B cell (primary cell): ENCODE data around the gene MAP1LC3B2. TPM values are rescaled to one million over a fixed set of nuclear protein-coding genes. Genes with fewer than 3 reads are reported as not detected.

Source experiments
- ATAC-seq: fragments of 200-7000 bp; cut with Tn5 transposase; one replicate; pipeline ENCODE4 v1.10.0; 2021; ENCODE audit warnings: low read depth, mild to moderate bottlenecking, moderate number of reproducible peaks, moderate library complexity
- CTCF ChIA-PET: fragments of 350-600 bp; sonication (Branson Sonifier 250); formaldehyde crosslinking; loops from one replicate; lab custom pipeline; 2021; ENCODE audit warnings: antibody characterized with exemption, inconsistent platforms; lab: Charles Lee
- POLR2A ChIA-PET: fragments of 350-600 bp; sonication (Branson Sonifier 250); formaldehyde crosslinking; loops from one replicate; lab custom pipeline; 2021; ENCODE audit warnings: antibody characterized with exemption; lab: Charles Lee
- DNase-seq: peaks from one replicate; pipeline ENCODE4 v3.0.0; 2013
- H2AFZ ChIP-seq: 2 replicates; pipeline ENCODE4 v1.6.1; 2012; ENCODE audit warnings: mild to moderate bottlenecking, low read depth, low read length; ENCODE audit not compliant: insufficient read depth, poor library complexity, severe bottlenecking
- H3K27ac ChIP-seq, 2 donors: 1 replicate in 1 of 2; 2 replicates in 1 of 2; pipeline ENCODE4 v1.5.1; 2012 to 2013; ENCODE audit warnings: low read length in 2 of 2, mild to moderate bottlenecking in 2 of 2, moderate library complexity in 1 of 2
- H3K27me3 ChIP-seq, 4 experiments: fragments of 200-600 bp in 1 of 4; sonication (generic) in 1 of 4; replicated peaks in 1 of 4; 1 replicate in 2 of 4; 2 replicates in 2 of 4; pipeline versions ENCODE4 v1.6.1 to v1.7.0; 2013 to 2016; ENCODE audit warnings: low read length in 3 of 4, mild to moderate bottlenecking in 2 of 4, mixed read lengths in 1 of 4, moderate library complexity in 1 of 4; ENCODE audit not compliant: insufficient read depth in 4 of 4, control insufficient read depth in 3 of 4; ENCODE audit errors: control extremely low read depth in 1 of 4
- H3K36me3 ChIP-seq, 2 experiments: replicated peaks in 1 of 2; 1 replicate in 1 of 2; 2 replicates in 1 of 2; pipeline versions ENCODE4 v1.6.1 to v1.7.1; 2013; ENCODE audit warnings: low read length in 1 of 2; ENCODE audit not compliant: insufficient read depth in 2 of 2, control insufficient read depth in 1 of 2; ENCODE audit errors: control extremely low read depth in 1 of 2, extremely low read depth in 1 of 2
- H3K4me1 ChIP-seq, 2 donors: fragments of 200-600 bp in 1 of 2; sonication (generic) in 1 of 2; 1 replicate in 1 of 2; 2 replicates in 1 of 2; pipeline versions ENCODE4 v1.5.1 to v1.6.1; 2013 to 2017; ENCODE audit warnings: low read length in 2 of 2; ENCODE audit not compliant: control insufficient read depth in 2 of 2, insufficient read depth in 2 of 2
- H3K4me2 ChIP-seq: replicated peaks from 2 replicates; pipeline ENCODE3; 2012; ENCODE audit warnings: mild to moderate bottlenecking, low read depth, low read length; ENCODE audit not compliant: poor library complexity, severe bottlenecking
- H3K4me3 ChIP-seq, 5 experiments: fragments of 200-600 bp in 1 of 5; sonication (generic) in 1 of 5; 1 replicate in 3 of 5; 2 replicates in 2 of 5; pipeline versions ENCODE4 v1.5.1 to v1.7.0; 2011 to 2016; ENCODE audit warnings: low read length in 4 of 5, mild to moderate bottlenecking in 4 of 5, low read depth in 2 of 5, control low read depth in 1 of 5, moderate library complexity in 1 of 5; ENCODE audit not compliant: insufficient read depth in 1 of 5; ENCODE audit errors: control extremely low read depth in 1 of 5, extremely low read depth in 1 of 5
- H3K79me2 ChIP-seq: fragments of 200-600 bp; sonication (generic); one replicate; pipeline ENCODE4 v1.6.0; 2016; ENCODE audit warnings: low read length; ENCODE audit not compliant: control insufficient read depth, insufficient read depth
- H3K9ac ChIP-seq: fragments of 200-600 bp; sonication (generic); 2 replicates; pipeline ENCODE4 v1.6.1; 2017; ENCODE audit warnings: mild to moderate bottlenecking, low read length, moderate library complexity
- H3K9me3 ChIP-seq, 3 donors: one replicate each; pipeline versions ENCODE4 v1.6.1 to v1.7.1; 2013; ENCODE audit warnings: low read length in 2 of 3; ENCODE audit not compliant: control insufficient read depth in 2 of 3, insufficient read depth in 1 of 3; ENCODE audit errors: control extremely low read depth in 1 of 3
- H4K20me1 ChIP-seq: 2 replicates; pipeline ENCODE4 v1.6.0; 2012; ENCODE audit warnings: mild to moderate bottlenecking, low read length; ENCODE audit not compliant: insufficient read depth, control insufficient read depth, poor library complexity, severe bottlenecking
- H3K27ac Mint-ChIP-seq: one replicate; pipeline ENCODE4 v1.8.0; 2021; ENCODE audit warnings: mixed read lengths
- H3K27me3 Mint-ChIP-seq: one replicate; pipeline ENCODE4 v1.8.0; 2021; ENCODE audit warnings: mixed read lengths
- H3K4me1 Mint-ChIP-seq: one replicate; pipeline ENCODE4 v1.8.0; 2021; ENCODE audit warnings: mixed read lengths
- H3K4me3 Mint-ChIP-seq: one replicate; pipeline ENCODE4 v1.8.0; 2021; ENCODE audit warnings: mixed read lengths
- H3K9me3 Mint-ChIP-seq: one replicate; pipeline ENCODE4 v1.8.0; 2022; ENCODE audit warnings: mixed read lengths; ENCODE audit not compliant: insufficient read depth
- CTCF ChIP-seq: fragments of 200-600 bp; IDR thresholded peaks from one replicate; pipeline ENCODE4 v1.8.0; 2022; ENCODE audit warnings: antibody characterized with exemption, mild to moderate bottlenecking
- EZH2 ChIP-seq: IDR thresholded peaks from 2 replicates; pipeline ENCODE4 v1.6.1; 2012; ENCODE audit warnings: borderline replicate concordance, low read depth, mild to moderate bottlenecking, moderate library complexity, low read length; ENCODE audit not compliant: insufficient read depth, poor library complexity, severe bottlenecking
- WGBS: methylation state at CpG from one replicate; pipeline ENCODE4 v1.1.5; 2013; ENCODE audit warnings: missing lambda C conversion rate; ENCODE audit not compliant: insufficient coverage; 5-methylcytosine and 5-hydroxymethylcytosine counted together
- intact Hi-C: fragments of 100-400 bp; cut with micrococcal nuclease; formaldehyde crosslinking; loops from one replicate; pipeline ENCODE4 v1.10.0; 2022
- polyA plus RNA-seq: library from polyadenylated mRNA; depleted of rRNA; stranded (reverse); fragments of >200 nt; gene quantifications from 2 replicates; pipeline ENCODE4 v1.2.3, GENCODE V29; 2012
- total RNA-seq, 2 donors: library from RNA; stranded (reverse); fragments of 120-200 nt in 1 of 2; gene quantifications; 1 replicate in 1 of 2; 2 replicates in 1 of 2; pipeline versions ENCODE4 v1.2.3 to v1.2.4, GENCODE V29; 2013 to 2022

The MAP1LC3B2 gene
- total and polyA plus RNA-seq, 2 donors (not counting 1 experiment from before 2014, with no cell fraction given) = 0.28 to 1.0 TPM

- H2AFZ ChIP-seq = no peak overlapping the region
- H3K36me3 ChIP-seq = no peaks in the 10 kb centered on the region
- ChIA-PET POLR2A (no interaction called here), CTCF (interaction anchor here (1.3 kb wide), 1 partner anchor 41 kb away, joined by 3 read pairs; no protein-coding TSS in a partner anchor)
- Mint-ChIP-seq H3K4me3 (no peak overlapping the region), H3K9me3 (no peaks in the 10 kb centered on the region), H3K27me3 (no peaks in the 10 kb centered on the region), H3K27ac (peak overlapping the region; percentile 88), H3K4me1 (peaks cover 48% of the 10 kb centered on the region)
- H4K20me1 ChIP-seq = no peaks in the 10 kb centered on the region
- ATAC-seq (no peak), DNase-seq (no peak)
- H3K27me3 ChIP-seq = no peaks in the 10 kb centered on the region
- no peak overlapping the region for H3K9ac ChIP-seq
- TF ChIP-seq CTCF (no peak), EZH2 (no peak)
- intact Hi-C loops = no loop called here
- no peak overlapping the region for H3K4me2 ChIP-seq
- H3K9me3 ChIP-seq = no peaks in the 10 kb centered on the region
- H3K4me3 ChIP-seq = no peak overlapping the region
- no peaks in the 10 kb centered on the region for H3K79me2 ChIP-seq
- no peak overlapping the region for H3K27ac ChIP-seq
- H3K4me1 ChIP-seq = peaks cover 38 to 53% of the 10 kb centered on the region in 2 donors
- WGBS = 89% methylated on average over 3 of the region's 6 CpGs
Measured at GRCh38 chr12:116556356-116556952, 2.7 kb upstream of the MAP1LC3B2 start.

- 100% methylated on average over 3 of the region's 4 CpGs for WGBS
- TF ChIP-seq EZH2 (no peak), CTCF (no peak)
- Histone ChIP-seq H3K4me1 (peaks cover 42 to 58% of the 10 kb centered on the region in 2 donors), H3K27ac (peak overlapping the region in 1 of 2 donors; percentile 2), H4K20me1 (no peaks in the 10 kb centered on the region), H3K9ac (no peak overlapping the region), H3K4me2 (peak overlapping the region; percentile 7), H3K4me3 (no peak overlapping the region), H2AFZ (no peak overlapping the region), H3K36me3 (no peaks in the 10 kb centered on the region), H3K79me2 (no peaks in the 10 kb centered on the region), H3K27me3 (no peaks in the 10 kb centered on the region), H3K9me3 (no peaks in the 10 kb centered on the region)
- no peak for DNase-seq
- peak overlapping the region; percentile 6 for H3K4me3 Mint-ChIP-seq
- POLR2A ChIA-PET = no interaction called here
- peak overlapping the region; percentile 88 for H3K27ac Mint-ChIP-seq
- CTCF ChIA-PET = interaction anchor here (1.3 kb wide), 1 partner anchor 41 kb away, joined by 3 read pairs; no protein-coding TSS in a partner anchor
- intact Hi-C loops = no loop called here
- H3K27me3 Mint-ChIP-seq = no peaks in the 10 kb centered on the region
- no peaks in the 10 kb centered on the region for H3K9me3 Mint-ChIP-seq
- H3K4me1 Mint-ChIP-seq = peaks cover 51% of the 10 kb centered on the region
- no peak for ATAC-seq
Measured at GRCh38 chr12:116556964-116557698, 2.0 kb upstream of the MAP1LC3B2 start.
